HG02885 (cell line): ENCODE results near the gene CRYZL1.
A peak's percentile ranks its signal among the peaks of the same experiment; 100 is the strongest.
"Not testable (repeated sequence)": the region's sequence is repeated elsewhere in the genome, so short reads cannot be mapped to it uniquely, and the experiment has no call there.

ENCODE experiments used
- ATAC-seq: cut with Tn5 transposase; IDR thresholded peaks from one replicate; pipeline ENCODE4 v1.9.1; 2021; ENCODE audit warnings: mild to moderate bottlenecking; ENCODE audit not compliant: unreplicated experiment, poor library complexity

The CRYZL1 gene

GRCh38 chr21:33641352-33642026, at the start of gene CRYZL1:
Gene CRYZL1, minus strand, starts transcription at chr21:33641741. Its CDS starts 10,190 bp downstream, at chr21:33631551.
- peak; percentile 84 for ATAC-seq

GRCh38 chr21:33690874-33691273, 49.3 kb upstream of the CRYZL1 start:
- ATAC-seq = no peak

DNA sequence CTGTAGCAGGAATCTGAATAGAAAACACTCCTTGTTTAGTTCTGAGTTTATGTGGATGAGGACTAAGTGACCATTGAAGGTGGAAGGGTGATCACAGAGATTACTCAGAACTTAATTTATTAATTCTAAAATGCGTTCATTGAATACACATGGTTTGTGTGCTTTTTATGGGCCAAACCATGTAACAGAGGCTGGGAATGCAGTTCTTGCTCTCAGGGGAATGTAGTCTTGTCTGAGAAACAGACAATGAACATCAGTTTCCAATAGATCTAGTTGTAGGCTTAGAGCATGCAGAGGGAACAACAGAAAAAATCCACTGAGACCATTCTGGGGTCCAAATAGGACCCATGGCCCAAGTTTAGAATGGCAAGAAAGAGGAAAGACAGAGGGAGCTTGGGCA, 46.8 kb upstream of the CRYZL1 start:
- ATAC-seq = no peak

GRCh38 chr21:33687634-33688033, 46.1 kb upstream of the CRYZL1 start:
- no peak for ATAC-seq

GRCh38 chr21:33686386-33686785, 44.8 kb upstream of the CRYZL1 start:
- ATAC-seq = no peak

GRCh38 chr21:33685613-33686197, 44.2 kb upstream of the CRYZL1 start:
- no peak for ATAC-seq

DNA sequence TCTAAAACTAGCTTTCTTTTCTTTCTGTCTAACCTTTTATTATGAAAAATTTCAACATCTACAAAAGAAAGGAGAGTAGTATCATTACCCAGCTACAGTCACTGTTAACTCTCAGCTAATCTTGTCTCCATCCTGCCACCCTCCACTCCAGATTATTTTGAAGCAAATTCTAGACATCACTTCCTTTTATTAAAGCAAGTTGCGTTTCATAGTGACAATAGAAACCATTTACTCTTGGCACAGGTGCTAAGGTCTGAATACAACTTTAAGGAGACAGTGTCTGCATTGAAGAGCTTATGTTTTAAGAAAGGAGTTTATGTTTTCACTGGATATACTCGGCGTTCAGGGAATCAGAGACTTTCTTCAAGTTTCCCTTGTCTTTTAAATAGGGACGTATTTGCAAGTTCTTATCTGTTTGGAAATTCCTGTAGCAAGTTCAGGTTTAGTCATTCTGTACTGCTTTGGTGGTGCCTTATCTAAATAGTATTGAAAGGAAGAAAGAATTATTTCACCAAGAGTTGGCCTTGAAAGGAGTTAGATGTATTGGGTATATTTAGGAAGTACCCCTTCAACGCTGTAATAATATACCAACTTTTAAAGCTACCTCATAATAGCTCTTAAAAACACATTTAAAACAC, 43.5 kb upstream of the CRYZL1 start:
- no peak for ATAC-seq

DNA sequence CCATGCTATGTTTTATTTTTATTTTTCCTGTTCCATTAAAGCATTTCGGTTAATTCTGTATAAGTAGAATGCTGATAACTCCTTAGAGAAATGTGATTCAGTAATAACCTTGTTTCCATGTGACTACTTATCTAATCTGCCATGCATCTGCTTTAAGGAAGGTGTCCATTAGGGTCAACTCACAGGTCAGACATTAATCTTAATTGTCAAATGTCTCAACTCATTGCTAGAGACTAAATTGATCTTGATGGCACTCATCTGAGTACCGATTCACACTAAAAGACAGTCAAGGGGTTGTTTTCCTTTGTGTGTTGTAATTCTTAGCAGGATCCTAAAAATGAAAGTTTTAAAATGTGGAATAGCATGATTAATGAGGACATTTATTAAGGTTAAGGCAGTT, 42.5 kb upstream of the CRYZL1 start:
- ATAC-seq = no peak

DNA sequence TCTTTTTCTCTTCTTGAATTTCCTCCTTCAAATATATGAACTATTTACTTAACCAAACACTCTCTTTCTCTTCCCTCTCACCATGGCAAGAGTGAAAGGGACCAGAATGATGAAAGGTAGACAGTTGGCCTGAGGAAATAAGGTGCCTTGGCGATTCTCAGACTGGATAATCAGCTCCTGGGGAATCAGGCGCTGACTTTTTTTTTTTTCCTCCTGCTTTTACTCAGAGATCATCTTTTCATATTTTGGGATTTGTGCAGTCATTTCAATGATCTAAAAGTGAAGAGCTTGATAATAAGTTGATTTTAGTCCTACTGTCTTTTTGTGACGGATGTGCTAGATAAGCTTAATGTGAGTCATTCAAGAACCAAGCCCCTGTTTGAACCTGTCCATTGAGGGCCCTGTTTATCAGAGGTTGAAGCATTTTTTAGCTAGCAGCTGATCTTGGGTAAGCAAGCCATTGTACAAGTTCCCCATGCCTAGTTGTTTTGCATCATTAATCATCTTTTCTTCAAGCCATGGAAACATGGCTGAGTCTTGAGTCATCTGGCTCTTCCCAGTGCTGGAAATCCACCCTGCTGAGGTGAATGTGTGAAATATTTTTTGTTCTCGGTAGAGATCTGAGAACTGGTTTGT, 41.6 kb upstream of the CRYZL1 start:
- no peak for ATAC-seq

GRCh38 chr21:33680870-33681269, 39.3 kb upstream of the CRYZL1 start:
- no peak for ATAC-seq

DNA sequence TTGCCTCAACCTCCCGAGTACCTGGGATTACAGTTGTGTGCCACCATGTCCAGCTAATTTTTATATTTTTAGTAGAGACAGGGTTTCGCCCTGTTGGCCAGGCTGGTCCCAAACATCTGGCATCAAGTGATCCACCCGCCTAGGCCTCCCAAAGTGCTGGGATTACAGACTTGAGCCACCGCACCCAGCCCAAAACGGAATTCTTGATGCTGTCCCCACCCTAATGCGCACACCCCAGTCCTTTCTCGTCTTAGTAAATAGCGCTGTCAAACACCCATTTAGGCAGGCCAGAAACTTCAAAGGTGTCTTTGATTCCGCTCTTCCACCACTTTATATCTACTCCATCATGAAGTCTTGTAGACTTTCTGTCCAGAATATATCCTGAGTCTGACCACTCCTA, 35.9 kb upstream of the CRYZL1 start:
- ATAC-seq = no peak

DNA sequence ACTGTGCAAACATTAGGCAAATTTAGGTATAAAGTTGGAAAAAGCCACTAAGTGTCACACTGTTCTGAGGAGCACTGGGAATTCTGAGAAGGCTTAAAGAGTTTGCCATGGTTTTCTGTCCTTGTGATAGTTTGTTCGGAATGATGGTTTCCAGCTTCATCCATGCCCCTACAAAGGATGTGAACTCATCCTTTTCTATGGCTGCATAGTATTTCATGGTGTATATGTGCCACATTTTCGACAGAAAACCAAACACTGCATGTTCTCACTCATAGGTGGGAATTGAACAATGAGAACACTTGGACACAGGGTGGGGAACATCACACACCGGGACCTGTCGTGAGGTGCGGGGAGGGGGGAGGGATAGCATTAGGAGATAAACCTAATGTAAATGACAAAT, 35.1 kb upstream of the CRYZL1 start:
- ATAC-seq = not testable (repeated sequence)

GRCh38 chr21:33674226-33674625, 32.7 kb upstream of the CRYZL1 start:
- no peak for ATAC-seq

GRCh38 chr21:33673473-33673872, 31.9 kb upstream of the CRYZL1 start:
- ATAC-seq = no peak

- ATAC-seq = no peak
These were observed 28.8 kb upstream of the CRYZL1 start for GRCh38 chr21:33670076-33670978.

GRCh38 chr21:33668620-33669019, 27.1 kb upstream of the CRYZL1 start:
- no peak for ATAC-seq

DNA sequence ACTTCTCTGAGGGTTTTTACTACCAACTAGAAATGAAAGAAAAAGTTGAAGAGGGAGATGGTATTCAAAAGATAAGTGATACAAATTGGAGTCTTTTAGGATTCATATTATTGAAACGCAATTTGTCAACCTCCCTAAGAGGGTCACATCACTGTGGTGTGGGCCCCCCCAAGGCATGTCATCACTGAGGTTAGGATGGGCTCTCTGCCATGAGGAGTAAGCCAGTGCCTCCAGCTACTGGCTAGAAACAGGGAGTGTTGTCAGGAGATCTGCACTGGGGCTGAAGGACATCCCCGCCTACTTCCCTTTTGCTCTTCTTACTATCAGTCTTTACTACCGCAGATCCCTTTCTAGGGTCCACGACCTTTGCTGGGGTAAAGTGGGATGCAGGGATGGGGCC, 26.6 kb upstream of the CRYZL1 start:
- no peak for ATAC-seq

DNA sequence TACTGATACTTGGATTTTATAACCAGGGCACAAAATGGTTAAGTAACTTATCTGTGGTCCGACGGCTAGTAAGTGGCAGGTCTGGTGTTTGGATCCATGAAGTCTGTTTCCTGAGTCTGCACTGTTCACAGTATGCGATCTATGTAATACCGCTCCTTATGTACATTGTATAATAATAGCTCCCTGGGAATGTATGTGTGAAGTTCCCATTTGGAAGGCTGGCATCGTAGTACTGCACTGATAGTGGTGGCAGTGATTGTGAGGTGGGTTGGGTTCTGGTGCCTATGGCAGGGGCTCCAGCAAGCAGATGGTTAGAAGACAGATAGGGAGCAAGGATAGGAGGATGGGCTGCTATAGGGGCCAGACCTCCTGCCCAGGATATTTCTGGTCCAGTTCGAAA, 26.1 kb upstream of the CRYZL1 start:
- no peak for ATAC-seq

GRCh38 chr21:33666153-33666552, 24.6 kb upstream of the CRYZL1 start:
- no peak for ATAC-seq

DNA sequence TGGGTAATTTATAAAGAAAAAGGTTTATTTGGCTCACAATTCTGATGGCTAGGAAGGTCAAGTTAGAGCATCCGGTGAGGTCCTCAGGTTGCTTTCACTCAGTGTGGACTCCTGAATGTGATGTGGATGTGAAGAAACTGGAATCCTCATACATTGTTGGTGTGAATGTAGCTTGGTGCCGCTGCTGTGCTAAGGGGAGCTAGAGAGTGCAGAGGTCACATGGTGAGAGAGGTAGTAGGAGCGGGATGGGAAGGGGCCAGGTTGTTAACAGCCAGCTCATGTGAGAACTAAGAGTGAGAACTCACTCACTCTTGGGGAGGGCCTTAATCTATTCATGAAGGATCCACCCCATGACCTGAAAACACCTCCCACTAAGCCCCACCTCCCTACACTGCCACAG, 22.6 kb upstream of the CRYZL1 start:
- no peak for ATAC-seq
